A549 (cell line): ENCODE data around the gene RGP1.

ENCODE experiments used
- CEBPB ChIP-seq, 2 experiments: fragments of >200 bp in 1 of 2; sonication (Bioruptor Twin) in 1 of 2; formaldehyde crosslinking in 1 of 2; IDR thresholded peaks; 2 replicates each; pipeline ENCODE4 v1.6.1; 2012 to 2016
- GATA3 ChIP-seq: IDR thresholded peaks from 2 replicates; pipeline ENCODE4 v1.6.1; 2012; ENCODE audit warnings: borderline replicate concordance
- TF ChIP-seq, protein P1 (sequence below): fragments of >200 bp; sonication (Bioruptor Twin); formaldehyde crosslinking; IDR thresholded peaks from 3 replicates; pipeline ENCODE4 v1.5.1; 2016
- TF ChIP-seq, protein P2 (sequence below): fragments of 150-350 bp; IDR thresholded peaks from 2 replicates; pipeline ENCODE4 v1.6.1; 2014; ENCODE audit warnings: low read depth, mild to moderate bottlenecking, low read length

DNA sequence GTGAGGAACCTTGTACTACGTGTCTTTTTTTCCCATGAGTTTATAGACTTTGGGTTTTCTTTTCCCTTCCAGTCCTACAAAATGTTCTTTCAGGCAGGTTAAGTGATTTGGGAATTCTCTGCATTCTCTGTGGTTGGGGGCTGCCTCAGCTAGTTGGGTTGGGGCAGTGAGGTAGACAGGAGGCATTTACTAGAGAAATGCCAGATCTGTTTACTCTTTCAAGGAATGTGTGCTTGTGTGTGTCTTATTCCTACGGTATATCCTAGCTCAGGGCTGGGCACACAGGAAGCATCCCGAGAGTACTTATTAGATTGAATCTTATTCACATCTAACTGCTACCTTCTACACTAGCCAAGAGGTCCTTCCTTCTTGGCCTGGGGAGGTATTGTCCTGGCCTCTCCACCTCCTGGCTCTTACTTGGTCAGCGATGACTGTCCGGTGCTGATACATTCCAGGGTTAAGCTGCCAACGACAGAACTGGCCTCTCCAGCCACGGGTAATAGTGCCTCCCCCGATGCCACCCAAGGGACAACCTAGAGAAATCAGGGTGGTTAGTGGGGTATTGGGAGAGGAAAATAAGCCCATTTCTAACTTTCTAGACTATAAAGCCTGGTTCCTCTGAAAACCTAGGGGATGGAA lies 5.1 kb upstream of the RGP1 start:
- TF ChIP-seq, protein P1, sequence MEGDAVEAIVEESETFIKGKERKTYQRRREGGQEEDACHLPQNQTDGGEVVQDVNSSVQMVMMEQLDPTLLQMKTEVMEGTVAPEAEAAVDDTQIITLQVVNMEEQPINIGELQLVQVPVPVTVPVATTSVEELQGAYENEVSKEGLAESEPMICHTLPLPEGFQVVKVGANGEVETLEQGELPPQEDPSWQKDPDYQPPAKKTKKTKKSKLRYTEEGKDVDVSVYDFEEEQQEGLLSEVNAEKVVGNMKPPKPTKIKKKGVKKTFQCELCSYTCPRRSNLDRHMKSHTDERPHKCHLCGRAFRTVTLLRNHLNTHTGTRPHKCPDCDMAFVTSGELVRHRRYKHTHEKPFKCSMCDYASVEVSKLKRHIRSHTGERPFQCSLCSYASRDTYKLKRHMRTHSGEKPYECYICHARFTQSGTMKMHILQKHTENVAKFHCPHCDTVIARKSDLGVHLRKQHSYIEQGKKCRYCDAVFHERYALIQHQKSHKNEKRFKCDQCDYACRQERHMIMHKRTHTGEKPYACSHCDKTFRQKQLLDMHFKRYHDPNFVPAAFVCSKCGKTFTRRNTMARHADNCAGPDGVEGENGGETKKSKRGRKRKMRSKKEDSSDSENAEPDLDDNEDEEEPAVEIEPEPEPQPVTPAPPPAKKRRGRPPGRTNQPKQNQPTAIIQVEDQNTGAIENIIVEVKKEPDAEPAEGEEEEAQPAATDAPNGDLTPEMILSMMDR, result no peak
- TF ChIP-seq, protein P2, sequence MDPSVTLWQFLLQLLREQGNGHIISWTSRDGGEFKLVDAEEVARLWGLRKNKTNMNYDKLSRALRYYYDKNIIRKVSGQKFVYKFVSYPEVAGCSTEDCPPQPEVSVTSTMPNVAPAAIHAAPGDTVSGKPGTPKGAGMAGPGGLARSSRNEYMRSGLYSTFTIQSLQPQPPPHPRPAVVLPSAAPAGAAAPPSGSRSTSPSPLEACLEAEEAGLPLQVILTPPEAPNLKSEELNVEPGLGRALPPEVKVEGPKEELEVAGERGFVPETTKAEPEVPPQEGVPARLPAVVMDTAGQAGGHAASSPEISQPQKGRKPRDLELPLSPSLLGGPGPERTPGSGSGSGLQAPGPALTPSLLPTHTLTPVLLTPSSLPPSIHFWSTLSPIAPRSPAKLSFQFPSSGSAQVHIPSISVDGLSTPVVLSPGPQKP, result no peak
- TF ChIP-seq CEBPB (IDR thresholded peaks at IDR 0.05) (no peak), GATA3 (no peak)
